ENCODE results near the gene NUDT4.

Gene NUDT4

GRCh38 chr12:93438266-93439050 is 60.7 kb downstream of the NUDT4 start:
- no peak for TF ChIP-seq CTCF (IDR thresholded peaks at IDR 0.05; ENCODE audit: low read depth, low read length, missing control alignments)
- no peak for DNase-seq (ENCODE audit: low read depth)
- in situ Hi-C loops (cut with HindIII; ENCODE audit: low sequenced_read_pairs) = no loop called here
- no peak overlapping the region for H3K4me3 ChIP-seq (ENCODE audit: low read depth, low read length)

GRCh38 chr12:93440043-93440835 is 62.5 kb downstream of the NUDT4 start:
- peak overlapping the region; percentile 89 for H3K4me3 ChIP-seq (ENCODE audit: low read depth, low read length)
- no peak for DNase-seq (ENCODE audit: low read depth)

GRCh38 chr12:93441081-93441616 is 63.4 kb downstream of the NUDT4 start:
- H3K4me3 ChIP-seq (ENCODE audit: low read depth, low read length) = peak overlapping the region; percentile 89
- DNase-seq (ENCODE audit: low read depth) = no peak
- no peak for TF ChIP-seq CTCF (IDR thresholded peaks at IDR 0.05; ENCODE audit: low read depth, low read length, missing control alignments)
- in situ Hi-C loops (cut with HindIII; ENCODE audit: low sequenced_read_pairs) = no loop called here

More at GRCh38 chr12:93440043-93440835, 62.5 kb downstream of the NUDT4 start:
- in situ Hi-C loops (cut with HindIII; ENCODE audit: low sequenced_read_pairs) = no loop called here
- TF ChIP-seq CTCF (IDR thresholded peaks at IDR 0.05; ENCODE audit: low read depth, low read length, missing control alignments) = no peak

- H3K4me3 ChIP-seq (ENCODE audit: low read depth, low read length) = peak within 1 kb of the TSS; percentile 89
Measured at GRCh38 chr12:93441617-93442410, 64.1 kb downstream of the NUDT4 start, which contains the start of gene UBE2N. TSS of gene UBE2N (minus strand) at chr12:93441947. CDS start at chr12:93441884, 63 bp downstream.

GRCh38 chr12:93442411-93443340 is 65.0 kb downstream of the NUDT4 start:
- no peak for TF ChIP-seq CTCF (IDR thresholded peaks at IDR 0.05; ENCODE audit: low read depth, low read length, missing control alignments)
- no peak for DNase-seq (ENCODE audit: low read depth)
- H3K4me3 ChIP-seq (ENCODE audit: low read depth, low read length) = peak overlapping the region; percentile 89
- in situ Hi-C loops (cut with HindIII; ENCODE audit: low sequenced_read_pairs) = no loop called here

More at GRCh38 chr12:93441617-93442410, 64.1 kb downstream of the NUDT4 start, which contains the start of gene UBE2N:
- no peak for TF ChIP-seq CTCF (IDR thresholded peaks at IDR 0.05; ENCODE audit: low read depth, low read length, missing control alignments)
- peak; percentile 83 for DNase-seq (ENCODE audit: low read depth)
- in situ Hi-C loops (cut with HindIII; ENCODE audit: low sequenced_read_pairs) = no loop called here
